BLaER1 (cell line): ENCODE results near the gene C16orf95.

Experiments used
- H3K27ac ChIP-seq: shearing (Covaris generic); formaldehyde crosslinking; 2 replicates; pipeline ENCODE4 v1.8.1; 2022
- H3K27me3 ChIP-seq: shearing (Covaris generic); formaldehyde crosslinking; 2 replicates; pipeline ENCODE4 v1.8.1; 2022
- H3K36me3 ChIP-seq: shearing (Covaris generic); formaldehyde crosslinking; 2 replicates; pipeline ENCODE4 v1.8.1; 2022
- H3K4me1 ChIP-seq: shearing (Covaris generic); formaldehyde crosslinking; 2 replicates; pipeline ENCODE4 v1.8.1; 2022
- H3K4me2 ChIP-seq: shearing (Covaris generic); formaldehyde crosslinking; 2 replicates; pipeline ENCODE4 v1.8.1; 2022
- H3K4me3 ChIP-seq: shearing (Covaris generic); formaldehyde crosslinking; 2 replicates; pipeline ENCODE4 v1.8.1; 2022
- H3K9ac ChIP-seq: shearing (Covaris generic); formaldehyde crosslinking; 2 replicates; pipeline ENCODE4 v1.8.1; 2022
- H3K9me3 ChIP-seq: shearing (Covaris generic); formaldehyde crosslinking; 2 replicates; pipeline ENCODE4 v1.8.1; 2022
- H4K20me1 ChIP-seq: shearing (Covaris generic); formaldehyde crosslinking; 2 replicates; pipeline ENCODE4 v1.8.1; 2022
- Cebpa-rat ChIP-seq: shearing (Covaris generic); IDR thresholded peaks from 2 replicates; pipeline ENCODE4 v1.8.1; 2022

Gene C16orf95

DNA sequence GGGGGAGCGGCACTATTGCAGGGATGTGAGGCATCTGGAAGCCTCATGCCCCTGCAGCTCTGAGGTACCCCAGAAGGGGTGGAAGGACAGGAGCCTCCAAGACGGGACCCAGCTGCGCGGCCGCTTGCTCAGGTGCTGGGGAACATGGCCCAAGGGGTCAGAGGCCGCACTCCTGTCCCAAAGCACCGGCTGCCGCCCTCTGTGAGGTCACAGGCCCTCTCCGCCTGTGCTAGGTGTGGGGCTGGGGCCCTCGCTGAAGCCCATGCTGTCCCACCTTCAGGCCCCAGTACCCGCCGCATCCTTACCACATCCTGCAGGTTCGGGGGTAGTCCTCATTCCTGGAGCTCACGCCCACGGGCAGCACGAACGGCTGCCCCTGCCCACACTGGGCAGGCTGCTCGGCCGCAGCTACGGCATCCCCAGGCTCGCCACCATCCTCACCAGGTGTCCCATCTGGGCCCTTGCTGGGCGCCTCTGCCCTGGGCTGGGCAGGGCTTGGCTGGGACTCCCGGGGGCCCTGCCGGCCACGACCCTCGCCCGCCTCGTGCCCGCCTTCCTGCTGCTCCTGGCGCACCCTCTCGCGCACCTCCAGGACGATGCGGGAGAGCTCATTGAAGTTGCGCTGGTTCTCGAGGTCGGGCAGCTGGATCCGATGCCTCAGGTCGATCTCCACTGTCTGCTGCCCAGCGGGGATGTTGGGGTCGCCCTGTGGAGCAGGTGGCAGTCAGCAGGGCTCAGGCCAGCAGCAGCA is 16.6 kb upstream of the C16orf95 start:
- H4K20me1 ChIP-seq, result peaks cover 82% of the 10 kb centered on the region

GRCh38 chr16:87333101-87333500 is 15.9 kb upstream of the C16orf95 start:
- Histone ChIP-seq H4K20me1 (peaks cover 83% of the 10 kb centered on the region), H3K4me1 (peaks cover 20% of the 10 kb centered on the region), H3K27ac (no peak overlapping the region), H3K9ac (no peak overlapping the region), H3K27me3 (no peaks in the 10 kb centered on the region), H3K36me3 (peaks cover 83% of the 10 kb centered on the region), H3K9me3 (no peaks in the 10 kb centered on the region), H3K4me3 (no peak overlapping the region), H3K4me2 (no peak overlapping the region)
- TF ChIP-seq Cebpa-rat, result no peak

More for the DNA sequence above, 16.6 kb upstream of the C16orf95 start:
- H3K9me3 ChIP-seq, result no peaks in the 10 kb centered on the region
- peaks cover 81% of the 10 kb centered on the region for H3K36me3 ChIP-seq
- no peak overlapping the region for H3K4me3 ChIP-seq
- no peaks in the 10 kb centered on the region for H3K27me3 ChIP-seq
- H3K4me2 ChIP-seq, result no peak overlapping the region
- no peak overlapping the region for H3K27ac ChIP-seq
- H3K4me1 ChIP-seq, result peaks cover 26% of the 10 kb centered on the region
- no peak for TF ChIP-seq Cebpa-rat
- H3K9ac ChIP-seq, result no peak overlapping the region

DNA sequence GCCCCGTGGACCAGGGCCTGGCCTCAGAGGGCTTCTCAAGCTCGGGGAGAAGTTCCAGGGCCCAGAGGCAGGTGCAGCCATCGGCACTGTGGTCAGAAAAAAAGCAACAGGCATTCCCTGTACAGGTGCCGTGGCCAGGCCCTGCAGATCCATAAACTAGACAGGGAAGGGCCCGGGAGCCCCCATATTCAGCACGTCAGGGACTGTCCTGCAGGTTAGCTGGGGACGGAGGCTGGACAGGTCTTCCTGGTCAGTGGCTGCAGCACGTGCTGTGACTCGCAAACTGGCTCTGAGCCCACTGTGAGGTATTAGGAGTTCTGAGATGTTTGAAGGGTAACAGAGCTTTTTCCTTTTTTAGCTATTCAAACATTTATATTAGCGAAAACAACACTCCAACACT is 15.0 kb upstream of the C16orf95 start:
- no peaks in the 10 kb centered on the region for H3K9me3 ChIP-seq
- H3K27me3 ChIP-seq, result no peaks in the 10 kb centered on the region
- no peak for TF ChIP-seq Cebpa-rat
- H3K4me2 ChIP-seq, result no peak overlapping the region
- peaks cover 83% of the 10 kb centered on the region for H4K20me1 ChIP-seq
- peaks cover 10% of the 10 kb centered on the region for H3K4me1 ChIP-seq
- H3K9ac ChIP-seq, result no peak overlapping the region
- no peak overlapping the region for H3K27ac ChIP-seq
- peaks cover 92% of the 10 kb centered on the region for H3K36me3 ChIP-seq
- no peak overlapping the region for H3K4me3 ChIP-seq

DNA sequence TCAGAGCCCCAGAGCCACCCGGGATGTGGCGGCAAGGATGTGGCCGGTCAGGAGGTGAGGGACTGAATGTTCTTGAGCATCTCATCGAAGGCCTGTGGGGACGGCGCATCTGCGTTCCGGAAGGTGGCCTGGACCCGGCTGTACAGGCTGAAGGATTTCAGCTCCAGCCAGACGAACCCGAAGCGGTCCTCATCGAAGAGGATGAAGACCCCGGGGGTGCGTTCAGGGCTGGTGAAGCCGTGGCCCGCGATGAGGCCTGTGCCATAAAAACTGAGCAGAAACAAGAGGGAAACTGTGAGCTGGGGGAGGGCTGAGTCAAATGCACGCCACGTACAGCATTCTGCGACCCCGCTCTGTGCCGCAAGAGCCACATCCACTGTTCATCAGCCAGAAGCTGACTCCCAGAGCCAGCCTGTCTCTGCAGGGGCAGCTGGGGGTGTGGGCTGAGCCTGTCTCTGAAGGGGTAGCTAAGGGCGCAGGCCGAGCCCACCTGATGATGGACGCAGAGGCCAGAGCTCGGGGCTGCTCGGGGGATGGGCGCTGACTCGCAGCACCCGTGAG is 14.1 kb upstream of the C16orf95 start:
- Histone ChIP-seq H3K27ac (no peak overlapping the region), H3K4me2 (no peak overlapping the region), H3K9me3 (no peaks in the 10 kb centered on the region), H3K4me1 (peaks cover 2% of the 10 kb centered on the region), H3K9ac (no peak overlapping the region), H3K4me3 (no peak overlapping the region), H3K36me3 (peaks cover 94% of the 10 kb centered on the region), H4K20me1 (peaks cover 83% of the 10 kb centered on the region), H3K27me3 (no peaks in the 10 kb centered on the region)
- no peak for TF ChIP-seq Cebpa-rat

DNA sequence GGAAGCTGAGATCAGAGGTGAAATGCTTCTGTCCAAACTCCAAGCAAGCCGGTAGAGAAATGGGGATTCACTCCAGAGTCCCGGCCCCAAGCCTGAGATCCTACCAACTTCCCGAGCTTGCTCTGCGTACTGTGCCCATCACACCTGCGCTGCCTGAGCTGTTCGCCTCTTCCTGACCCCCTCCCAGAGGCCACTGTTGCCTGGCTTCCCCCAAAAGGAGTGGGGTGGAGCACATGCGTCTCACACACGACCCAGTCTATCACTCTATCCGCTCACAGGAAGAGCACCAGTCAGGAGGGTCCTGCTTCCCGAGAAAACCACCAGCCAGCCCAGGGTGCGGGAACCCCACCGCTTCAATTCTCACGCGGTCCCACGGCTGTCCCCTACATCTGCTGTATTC is 13.5 kb upstream of the C16orf95 start:
- Histone ChIP-seq H3K9ac (no peak overlapping the region), H3K4me1 (peaks cover 3% of the 10 kb centered on the region), H3K27me3 (no peaks in the 10 kb centered on the region), H3K9me3 (no peaks in the 10 kb centered on the region), H3K4me3 (no peak overlapping the region), H3K27ac (no peak overlapping the region), H3K4me2 (no peak overlapping the region), H3K36me3 (peaks cover 87% of the 10 kb centered on the region), H4K20me1 (peaks cover 83% of the 10 kb centered on the region)
- TF ChIP-seq Cebpa-rat, result no peak

DNA sequence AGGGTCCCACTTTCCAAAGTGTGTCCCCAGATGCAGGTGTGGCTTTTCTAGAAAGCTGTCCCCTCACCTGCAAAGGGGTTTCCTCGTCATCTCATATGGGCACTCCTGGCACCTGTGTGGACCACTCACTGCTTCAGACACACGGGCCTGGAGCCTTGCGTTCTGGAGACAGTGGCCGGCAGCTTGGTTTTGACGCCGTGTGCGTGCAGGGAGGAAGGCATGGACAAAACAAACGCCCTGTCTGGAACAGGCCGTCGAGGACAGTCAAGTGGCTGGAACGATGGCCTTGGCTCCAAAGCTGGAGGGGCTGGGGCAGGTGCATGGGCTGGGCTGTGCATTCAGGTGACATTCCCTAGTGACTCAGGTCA is 13.0 kb upstream of the C16orf95 start:
- H3K36me3 ChIP-seq, result peaks cover 83% of the 10 kb centered on the region
- H3K27me3 ChIP-seq, result no peaks in the 10 kb centered on the region
- H3K4me1 ChIP-seq, result peaks cover 7% of the 10 kb centered on the region
- H3K27ac ChIP-seq, result no peak overlapping the region
- H4K20me1 ChIP-seq, result peaks cover 86% of the 10 kb centered on the region
- H3K9ac ChIP-seq, result no peak overlapping the region
- H3K9me3 ChIP-seq, result no peaks in the 10 kb centered on the region
- no peak overlapping the region for H3K4me3 ChIP-seq
- no peak for TF ChIP-seq Cebpa-rat
- no peak overlapping the region for H3K4me2 ChIP-seq

GRCh38 chr16:87329436-87330256 is 12.5 kb upstream of the C16orf95 start:
- TF ChIP-seq Cebpa-rat, result no peak
- peaks cover 86% of the 10 kb centered on the region for H4K20me1 ChIP-seq
- H3K9ac ChIP-seq, result no peak overlapping the region
- H3K36me3 ChIP-seq, result peaks cover 77% of the 10 kb centered on the region
- no peak overlapping the region for H3K4me3 ChIP-seq
- no peak overlapping the region for H3K27ac ChIP-seq
- H3K4me2 ChIP-seq, result no peak overlapping the region
- H3K9me3 ChIP-seq, result no peaks in the 10 kb centered on the region
- H3K27me3 ChIP-seq, result no peaks in the 10 kb centered on the region
- peaks cover 13% of the 10 kb centered on the region for H3K4me1 ChIP-seq

DNA sequence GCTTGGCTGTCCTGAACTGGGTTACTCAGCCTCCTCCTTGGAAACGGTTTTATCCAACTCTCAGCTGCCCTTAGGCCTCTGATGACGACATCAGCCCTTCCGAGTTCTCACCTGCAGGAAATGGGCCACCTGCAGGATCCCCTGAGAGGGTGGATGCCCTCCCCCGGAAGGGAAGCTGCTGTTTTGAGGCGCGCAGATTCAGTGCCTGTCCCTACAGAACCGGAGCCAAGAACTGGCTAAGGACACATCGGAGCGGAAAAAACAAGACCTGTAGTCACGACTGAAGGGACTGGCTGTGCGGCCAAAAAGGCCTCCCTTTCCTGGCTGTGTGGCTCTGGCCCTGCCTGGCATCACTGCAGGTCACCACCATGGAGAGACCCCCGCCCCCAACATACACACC is 11.7 kb upstream of the C16orf95 start:
- H3K36me3 ChIP-seq, result peaks cover 75% of the 10 kb centered on the region
- H3K27ac ChIP-seq, result no peak overlapping the region
- no peaks in the 10 kb centered on the region for H3K9me3 ChIP-seq
- H3K4me1 ChIP-seq, result peaks cover 21% of the 10 kb centered on the region
- H3K4me3 ChIP-seq, result no peak overlapping the region
- peaks cover 89% of the 10 kb centered on the region for H4K20me1 ChIP-seq
- no peak overlapping the region for H3K4me2 ChIP-seq
- H3K27me3 ChIP-seq, result no peaks in the 10 kb centered on the region
- no peak overlapping the region for H3K9ac ChIP-seq
- no peak for TF ChIP-seq Cebpa-rat

DNA sequence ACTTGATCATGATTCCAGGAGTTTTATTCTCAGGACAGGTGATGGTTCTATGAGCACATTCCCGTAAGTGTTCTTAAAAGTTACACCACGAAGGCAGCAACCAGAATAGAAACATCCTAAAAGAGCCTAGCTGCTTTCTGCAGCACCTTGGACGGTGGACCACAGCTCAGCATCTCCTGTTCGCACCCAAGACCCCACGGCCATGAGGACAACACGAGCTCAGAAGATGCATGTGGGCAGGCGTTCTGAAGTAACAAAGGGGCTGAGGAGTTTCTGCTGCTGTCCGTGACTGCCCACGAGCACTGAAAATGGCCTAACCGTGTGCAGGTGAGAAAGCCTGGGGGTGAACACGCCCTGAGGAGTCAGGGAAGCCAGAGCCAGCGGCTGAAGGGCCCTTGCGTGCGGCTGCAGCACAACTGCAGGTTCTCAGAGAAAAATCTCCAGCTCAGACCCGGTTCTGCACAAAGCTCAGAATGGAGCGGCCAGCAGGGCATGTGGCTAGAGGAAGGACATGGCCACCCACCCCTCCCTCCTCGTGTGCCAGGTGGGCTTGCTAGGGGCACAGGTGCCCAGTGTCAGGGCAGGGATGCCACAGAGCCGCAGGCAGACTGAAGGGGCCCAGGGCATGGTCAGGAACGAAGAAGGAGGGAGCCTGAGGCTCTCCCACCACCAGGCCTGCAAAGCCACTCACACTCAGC is 10.8 kb upstream of the C16orf95 start:
- H3K4me1 ChIP-seq, result peaks cover 21% of the 10 kb centered on the region
- no peak for TF ChIP-seq Cebpa-rat
- H3K27ac ChIP-seq, result no peak overlapping the region
- no peaks in the 10 kb centered on the region for H3K9me3 ChIP-seq
- H3K36me3 ChIP-seq, result peaks cover 75% of the 10 kb centered on the region
- H4K20me1 ChIP-seq, result peaks cover 96% of the 10 kb centered on the region
- H3K27me3 ChIP-seq, result no peaks in the 10 kb centered on the region; the same call in 1 of the 2 replicates
- H3K4me2 ChIP-seq, result no peak overlapping the region
- H3K4me3 ChIP-seq, result no peak overlapping the region
- H3K9ac ChIP-seq, result no peak overlapping the region
